GM12878 (cell line): ENCODE measurements around the gene ABHD17A.

ENCODE experiments used
- BHLHE40 ChIP-seq, 2 experiments: fragments of 450-650 bp in 1 of 2; IDR thresholded peaks; 2 replicates each; pipeline ENCODE4 v1.6.1; 2011 to 2017; ENCODE audit warnings: low read depth in 2 of 2, borderline replicate concordance in 1 of 2, improper control_type of control experiment in 1 of 2, low read length in 1 of 2, mild to moderate bottlenecking in 1 of 2
- EP300 ChIP-seq, 2 experiments: fragments of 150-350 bp in 1 of 2; IDR thresholded peaks; 2 replicates each; pipeline ENCODE4 v1.6.1; 2011 to 2012; ENCODE audit warnings: low read depth in 2 of 2, low read length in 2 of 2, borderline replicate concordance in 1 of 2, improper control_type of control experiment in 1 of 2, inconsistent platforms in 1 of 2; ENCODE audit not compliant: control insufficient read depth in 1 of 2
- HCFC1 ChIP-seq: fragments of 150-350 bp; IDR thresholded peaks from 2 replicates; pipeline ENCODE4 v1.6.1; 2014; ENCODE audit warnings: low read length
- NBN ChIP-seq: fragments of 450-650 bp; IDR thresholded peaks from 2 replicates; pipeline ENCODE4 v1.6.1; 2016
- PBX3 ChIP-seq: IDR thresholded peaks from 2 replicates; pipeline ENCODE4 v1.6.1; 2011; ENCODE audit warnings: mild to moderate bottlenecking, low read depth, low read length, moderate library complexity; ENCODE audit not compliant: insufficient replicate concordance
- PML ChIP-seq: IDR thresholded peaks from 2 replicates; pipeline ENCODE4 v1.6.1; 2012; ENCODE audit warnings: low read length, inconsistent platforms
- POLR2A ChIP-seq: IDR thresholded peaks from 2 replicates; pipeline ENCODE4 v1.6.1; 2011; ENCODE audit warnings: low read depth, mild to moderate bottlenecking, low read length
- PRDM15 ChIP-seq: fragments of 450-650 bp; formaldehyde crosslinking; IDR thresholded peaks from 2 replicates; pipeline ENCODE4 v1.4.0; 2020; ENCODE audit warnings: mild to moderate bottlenecking, moderate library complexity
- SP1 ChIP-seq: IDR thresholded peaks from one replicate; pipeline ENCODE4 v1.6.1; 2011; ENCODE audit warnings: low read depth, low read length
- SPI1 ChIP-seq: IDR thresholded peaks from 2 replicates; pipeline ENCODE4 v1.6.1; 2011; ENCODE audit warnings: low read depth, mild to moderate bottlenecking, low read length, moderate library complexity, borderline replicate concordance; ENCODE audit not compliant: insufficient read depth
- ZNF24 ChIP-seq: fragments of 450-650 bp; IDR thresholded peaks from 2 replicates; pipeline ENCODE4 v1.6.1; 2017; ENCODE audit warnings: antibody characterized with exemption, mild to moderate bottlenecking
- TF ChIP-seq, protein P1 (sequence below), 3 experiments: IDR thresholded peaks in 2 of 3; conservative IDR thresholded peaks in 1 of 3; 2 replicates each; pipeline ENCODE4 v1.5.1; 2011; ENCODE audit warnings: low read depth in 3 of 3, low read length in 3 of 3, mild to moderate bottlenecking in 3 of 3, control low read depth in 2 of 3, moderate library complexity in 2 of 3, inconsistent platforms in 1 of 3, mixed read lengths in 1 of 3; ENCODE audit not compliant: control insufficient read depth in 2 of 3, insufficient read depth in 1 of 3; ENCODE audit errors: extremely low read depth in 1 of 3
- TF ChIP-seq, protein P2 (sequence below): fragments of 150-350 bp; IDR thresholded peaks from 2 replicates; pipeline ENCODE4 v1.6.1; 2014; ENCODE audit warnings: mild to moderate bottlenecking, low read depth, low read length
- TF ChIP-seq, protein P3 (sequence below): IDR thresholded peaks from 2 replicates; pipeline ENCODE4 v1.6.1; 2011; ENCODE audit warnings: low read depth, low read length, improper control_type of control experiment, borderline replicate concordance

GRCh38 chr19:1865172-1866010 lies 19.9 kb downstream of the ABHD17A start:
- TF ChIP-seq POLR2A (no peak), BHLHE40 (IDR thresholded peaks at IDR 0.05; ENCODE audit: borderline replicate concordance in 1 of 2, low read depth in 2 of 2, low read length in 1 of 2) (no peak), PRDM15 (CRISPR knock-in tag) (no peak), SP1 (no peak), SPI1 (no peak), ZNF24 (no peak), EP300 (IDR thresholded peaks at IDR 0.05; ENCODE audit: borderline replicate concordance in 1 of 2, control insufficient read depth in 1 of 2, low read depth in 2 of 2, low read length in 2 of 2) (no peak), NBN (no peak), HCFC1 (no peak), PBX3 (no peak), PML (no peak)
- TF ChIP-seq, protein P1, sequence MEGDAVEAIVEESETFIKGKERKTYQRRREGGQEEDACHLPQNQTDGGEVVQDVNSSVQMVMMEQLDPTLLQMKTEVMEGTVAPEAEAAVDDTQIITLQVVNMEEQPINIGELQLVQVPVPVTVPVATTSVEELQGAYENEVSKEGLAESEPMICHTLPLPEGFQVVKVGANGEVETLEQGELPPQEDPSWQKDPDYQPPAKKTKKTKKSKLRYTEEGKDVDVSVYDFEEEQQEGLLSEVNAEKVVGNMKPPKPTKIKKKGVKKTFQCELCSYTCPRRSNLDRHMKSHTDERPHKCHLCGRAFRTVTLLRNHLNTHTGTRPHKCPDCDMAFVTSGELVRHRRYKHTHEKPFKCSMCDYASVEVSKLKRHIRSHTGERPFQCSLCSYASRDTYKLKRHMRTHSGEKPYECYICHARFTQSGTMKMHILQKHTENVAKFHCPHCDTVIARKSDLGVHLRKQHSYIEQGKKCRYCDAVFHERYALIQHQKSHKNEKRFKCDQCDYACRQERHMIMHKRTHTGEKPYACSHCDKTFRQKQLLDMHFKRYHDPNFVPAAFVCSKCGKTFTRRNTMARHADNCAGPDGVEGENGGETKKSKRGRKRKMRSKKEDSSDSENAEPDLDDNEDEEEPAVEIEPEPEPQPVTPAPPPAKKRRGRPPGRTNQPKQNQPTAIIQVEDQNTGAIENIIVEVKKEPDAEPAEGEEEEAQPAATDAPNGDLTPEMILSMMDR (IDR thresholded peaks at IDR 0.05 in 2 of 3, conservative IDR thresholded peaks at IDR 0.05 in 1 of 3; ENCODE audit: control insufficient read depth in 2 of 3, extremely low read depth in 1 of 3, insufficient read depth in 1 of 3, low read depth in 3 of 3, low read length in 3 of 3): no peak
- TF ChIP-seq, protein P2, sequence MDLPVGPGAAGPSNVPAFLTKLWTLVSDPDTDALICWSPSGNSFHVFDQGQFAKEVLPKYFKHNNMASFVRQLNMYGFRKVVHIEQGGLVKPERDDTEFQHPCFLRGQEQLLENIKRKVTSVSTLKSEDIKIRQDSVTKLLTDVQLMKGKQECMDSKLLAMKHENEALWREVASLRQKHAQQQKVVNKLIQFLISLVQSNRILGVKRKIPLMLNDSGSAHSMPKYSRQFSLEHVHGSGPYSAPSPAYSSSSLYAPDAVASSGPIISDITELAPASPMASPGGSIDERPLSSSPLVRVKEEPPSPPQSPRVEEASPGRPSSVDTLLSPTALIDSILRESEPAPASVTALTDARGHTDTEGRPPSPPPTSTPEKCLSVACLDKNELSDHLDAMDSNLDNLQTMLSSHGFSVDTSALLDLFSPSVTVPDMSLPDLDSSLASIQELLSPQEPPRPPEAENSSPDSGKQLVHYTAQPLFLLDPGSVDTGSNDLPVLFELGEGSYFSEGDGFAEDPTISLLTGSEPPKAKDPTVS: no peak
- TF ChIP-seq, protein P3, sequence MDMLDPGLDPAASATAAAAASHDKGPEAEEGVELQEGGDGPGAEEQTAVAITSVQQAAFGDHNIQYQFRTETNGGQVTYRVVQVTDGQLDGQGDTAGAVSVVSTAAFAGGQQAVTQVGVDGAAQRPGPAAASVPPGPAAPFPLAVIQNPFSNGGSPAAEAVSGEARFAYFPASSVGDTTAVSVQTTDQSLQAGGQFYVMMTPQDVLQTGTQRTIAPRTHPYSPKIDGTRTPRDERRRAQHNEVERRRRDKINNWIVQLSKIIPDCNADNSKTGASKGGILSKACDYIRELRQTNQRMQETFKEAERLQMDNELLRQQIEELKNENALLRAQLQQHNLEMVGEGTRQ: no peak
